ENCODE results near the gene CEBPE. TPM values are rescaled to one million over a fixed set of nuclear protein-coding genes. Genes with fewer than 3 reads are reported as not detected.

The CEBPE gene
- total RNA-seq, 2 donors from 2014 or later: not detected

DNA sequence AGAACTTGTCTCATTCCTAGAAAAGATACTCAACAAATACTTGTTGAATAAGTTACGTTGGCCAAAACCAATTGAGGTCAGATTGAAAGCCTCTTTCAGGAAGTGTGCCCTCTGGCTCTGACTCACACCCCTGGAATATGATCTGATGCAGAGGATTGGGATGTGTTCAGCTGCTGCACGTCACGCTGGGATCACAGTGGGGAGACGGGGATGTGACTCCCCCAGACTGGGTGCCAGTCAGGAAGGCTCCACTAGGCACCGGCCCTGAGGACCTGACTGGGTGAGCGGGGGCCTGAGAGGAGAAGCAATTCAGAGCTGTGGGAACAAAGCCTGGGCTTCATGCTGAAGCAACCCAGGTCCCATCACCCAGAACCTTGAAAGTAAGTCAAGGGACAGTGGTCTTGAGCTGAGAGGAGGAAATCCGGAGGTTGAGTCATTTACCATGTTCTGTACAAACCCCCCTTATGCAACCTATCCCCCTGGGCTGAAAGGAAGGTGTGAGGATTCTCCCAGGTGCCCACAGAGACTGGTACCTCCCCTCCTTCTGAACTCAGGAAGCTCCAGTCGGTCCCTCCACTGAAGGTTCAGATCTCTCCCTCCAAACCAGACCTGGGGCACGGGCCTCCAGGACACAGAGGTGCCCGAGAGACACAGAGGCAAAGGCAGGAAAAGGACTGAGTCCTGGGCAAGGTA is 3.9 kb downstream of the CEBPE start:
- H3K4me3 ChIP-seq: no peak overlapping the region
- DNase-seq (ENCODE audit: low spot score): peak; percentile 33
- ATAC-seq (ENCODE audit: insufficient number of reproducible peaks, low FRiP score, low read depth): peak; percentile 54
- no peaks in the 10 kb centered on the region for H3K27me3 ChIP-seq (replicated peaks; ENCODE audit: insufficient read depth)
- no peak for TF ChIP-seq CTCF (IDR thresholded peaks at IDR 0.05)
- no peaks in the 10 kb centered on the region for H3K4me1 ChIP-seq (ENCODE audit: control insufficient read depth in 1 of 2, low read depth in 2 of 2)
- H3K36me3 ChIP-seq: no peaks in the 10 kb centered on the region
- no peak overlapping the region for H3K27ac ChIP-seq
- H3K9me3 ChIP-seq: no peaks in the 10 kb centered on the region

DNA sequence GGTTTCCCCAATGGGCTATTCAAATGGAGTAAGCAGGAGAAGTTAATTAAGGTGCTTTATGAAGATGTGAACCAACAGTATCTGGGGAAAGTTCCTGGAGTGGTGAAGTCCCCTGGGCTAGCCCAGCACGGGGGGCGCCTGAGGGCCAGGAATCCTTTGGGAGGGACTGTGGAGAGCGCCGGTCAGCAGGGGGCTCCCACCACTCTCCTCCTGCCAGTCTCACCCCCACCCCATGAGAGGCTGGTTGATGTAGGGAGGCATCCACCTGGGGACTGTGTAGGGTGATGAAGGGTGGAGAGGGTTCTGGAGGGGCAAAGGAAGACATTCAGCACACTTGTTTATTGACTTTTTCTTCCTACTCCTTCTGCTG is 4.4 kb downstream of the CEBPE start:
- Histone ChIP-seq H3K36me3 (no peaks in the 10 kb centered on the region), H3K27ac (no peak overlapping the region), H3K9me3 (no peaks in the 10 kb centered on the region), H3K27me3 (replicated peaks; ENCODE audit: insufficient read depth) (no peaks in the 10 kb centered on the region), H3K4me3 (no peak overlapping the region), H3K4me1 (ENCODE audit: control insufficient read depth in 1 of 2, low read depth in 2 of 2) (no peaks in the 10 kb centered on the region)
- no peak for DNase-seq (ENCODE audit: low spot score)
- TF ChIP-seq CTCF (IDR thresholded peaks at IDR 0.05): no peak
- ATAC-seq (ENCODE audit: insufficient number of reproducible peaks, low FRiP score, low read depth): no peak

GRCh38 chr14:23114120-23114458 is 5.0 kb downstream of the CEBPE start:
- Histone ChIP-seq H3K4me3 (no peak overlapping the region), H3K27me3 (replicated peaks; ENCODE audit: insufficient read depth) (no peaks in the 10 kb centered on the region), H3K36me3 (no peaks in the 10 kb centered on the region), H3K4me1 (ENCODE audit: control insufficient read depth in 1 of 2, low read depth in 2 of 2) (no peaks in the 10 kb centered on the region), H3K27ac (no peak overlapping the region), H3K9me3 (no peaks in the 10 kb centered on the region)
- no peak for ATAC-seq (ENCODE audit: insufficient number of reproducible peaks, low FRiP score, low read depth)
- no peak for TF ChIP-seq CTCF (IDR thresholded peaks at IDR 0.05)
- no peak for DNase-seq (ENCODE audit: low spot score)

DNA sequence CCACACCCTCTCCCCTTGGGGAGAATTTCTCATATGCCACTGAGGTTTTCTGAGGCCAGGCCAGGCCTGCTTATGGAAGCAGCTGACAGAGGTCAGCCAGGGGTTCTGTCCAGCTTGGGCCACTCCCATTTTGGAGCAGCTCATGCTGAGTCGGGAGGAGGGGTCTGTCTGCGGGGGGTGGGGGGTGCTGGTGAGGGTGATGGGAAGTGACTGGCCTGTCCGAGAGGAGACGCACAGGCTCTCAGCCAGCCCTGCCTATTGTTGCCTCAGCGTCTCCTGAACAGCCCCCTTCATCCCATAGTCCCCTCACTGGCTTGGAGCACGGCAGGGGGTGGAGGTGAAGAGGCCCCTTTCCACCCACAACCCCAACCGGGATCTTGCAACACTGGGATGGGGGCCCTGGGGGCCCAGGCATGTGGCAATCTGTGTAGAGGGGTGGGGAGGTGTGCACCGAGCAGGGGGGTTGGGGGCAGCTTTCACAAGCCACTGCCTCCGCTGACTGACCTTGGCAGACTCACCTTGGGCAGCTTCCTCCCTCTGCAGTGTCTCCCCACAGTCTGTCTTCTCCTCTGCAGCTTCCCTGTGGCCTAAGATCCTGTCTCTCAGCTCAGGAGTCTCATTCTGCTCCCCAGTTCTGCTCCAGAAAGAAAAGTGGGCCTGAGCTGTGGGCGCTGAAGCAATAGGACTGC is 5.5 kb downstream of the CEBPE start:
- Histone ChIP-seq H3K4me1 (ENCODE audit: control insufficient read depth in 1 of 2, low read depth in 2 of 2) (no peaks in the 10 kb centered on the region), H3K9me3 (no peaks in the 10 kb centered on the region), H3K4me3 (no peak overlapping the region), H3K27me3 (replicated peaks; ENCODE audit: insufficient read depth) (no peaks in the 10 kb centered on the region), H3K36me3 (no peaks in the 10 kb centered on the region), H3K27ac (no peak overlapping the region)
- DNase-seq (ENCODE audit: low spot score): no peak
- ATAC-seq (ENCODE audit: insufficient number of reproducible peaks, low FRiP score, low read depth): no peak
- TF ChIP-seq CTCF (IDR thresholded peaks at IDR 0.05): no peak

DNA sequence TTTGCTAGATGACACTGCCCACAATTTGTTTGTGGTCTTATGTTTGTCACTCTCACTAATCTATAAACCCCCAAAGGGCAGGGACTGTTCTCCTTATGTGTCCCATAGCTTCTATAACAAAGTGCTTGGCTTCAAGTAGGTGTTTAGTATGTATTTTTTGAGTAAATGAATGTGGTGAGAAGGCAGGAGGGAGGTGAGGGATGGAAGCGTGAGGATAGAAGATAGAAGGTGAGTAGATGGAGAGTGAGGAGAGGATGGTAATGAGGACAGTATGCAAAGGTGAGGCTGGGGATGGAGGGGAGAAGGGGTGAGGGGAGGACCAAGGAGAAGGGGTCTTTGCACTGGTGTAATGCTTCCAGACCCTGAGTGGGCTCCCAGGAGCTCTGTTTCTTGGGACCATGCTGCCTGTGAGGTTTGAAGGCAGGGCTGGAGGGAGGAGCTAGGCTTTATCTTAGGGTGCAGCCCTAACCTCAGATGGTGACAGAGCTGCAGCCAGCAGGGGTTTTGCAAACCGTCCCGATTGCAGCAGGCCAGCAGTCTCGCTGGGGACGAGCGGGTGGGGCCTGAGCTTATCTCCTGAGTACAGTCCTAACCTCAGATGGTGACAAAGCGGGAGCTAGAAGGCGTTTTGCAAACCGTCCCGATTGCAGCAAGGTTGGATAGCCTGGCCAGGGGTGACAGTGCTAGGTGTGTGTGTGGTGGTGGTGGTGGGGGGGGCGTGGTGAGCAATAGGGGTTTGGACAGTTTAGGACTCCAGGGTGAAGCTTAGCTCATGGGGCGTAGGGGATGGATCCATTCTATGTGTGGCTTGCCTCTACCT is 6.5 kb downstream of the CEBPE start:
- Histone ChIP-seq H3K27ac (no peak overlapping the region), H3K4me1 (ENCODE audit: control insufficient read depth in 1 of 2, low read depth in 2 of 2) (no peaks in the 10 kb centered on the region), H3K9me3 (no peaks in the 10 kb centered on the region), H3K27me3 (replicated peaks; ENCODE audit: insufficient read depth) (no peaks in the 10 kb centered on the region), H3K36me3 (no peaks in the 10 kb centered on the region), H3K4me3 (no peak overlapping the region)
- DNase-seq (ENCODE audit: low spot score): no peak
- TF ChIP-seq CTCF (IDR thresholded peaks at IDR 0.05): no peak
- ATAC-seq (ENCODE audit: insufficient number of reproducible peaks, low FRiP score, low read depth): no peak

Measured in thoracic aorta (tissue), 2 donors.